Muscle layer of duodenum (tissue), 2 donors: ENCODE results near the gene LMTK2.

ENCODE experiments used
- H3K27ac ChIP-seq: one replicate; pipeline ENCODE4 v1.7.0; 2013; ENCODE audit warnings: mild to moderate bottlenecking, low read length
- H3K27me3 ChIP-seq: one replicate; pipeline ENCODE4 v1.7.0; 2013; ENCODE audit warnings: low read depth, mild to moderate bottlenecking, control low read depth, low read length
- H3K36me3 ChIP-seq, 2 donors: one replicate each; pipeline ENCODE4 v1.7.0; 2013; ENCODE audit warnings: low read length in 2 of 2, control low read depth in 1 of 2, mild to moderate bottlenecking in 1 of 2; ENCODE audit not compliant: insufficient read depth in 2 of 2, control insufficient read depth in 1 of 2
- H3K4me1 ChIP-seq, 2 donors: one replicate each; pipeline ENCODE4 v1.7.0; 2013; ENCODE audit warnings: low read length in 2 of 2, mild to moderate bottlenecking in 2 of 2, control low read depth in 1 of 2, moderate library complexity in 1 of 2; ENCODE audit not compliant: insufficient read depth in 2 of 2, control insufficient read depth in 1 of 2
- H3K4me3 ChIP-seq, 2 donors: one replicate each; pipeline ENCODE4 v1.7.0; 2013; ENCODE audit warnings: low read length in 2 of 2, low read depth in 1 of 2, mild to moderate bottlenecking in 1 of 2
- H3K9me3 ChIP-seq, 2 donors: one replicate each; pipeline ENCODE4 v1.7.0; 2013; ENCODE audit warnings: low read length in 2 of 2, control low read depth in 1 of 2, mild to moderate bottlenecking in 1 of 2; ENCODE audit not compliant: control insufficient read depth in 1 of 2
- donor health status: healthy.

The LMTK2 gene

DNA sequence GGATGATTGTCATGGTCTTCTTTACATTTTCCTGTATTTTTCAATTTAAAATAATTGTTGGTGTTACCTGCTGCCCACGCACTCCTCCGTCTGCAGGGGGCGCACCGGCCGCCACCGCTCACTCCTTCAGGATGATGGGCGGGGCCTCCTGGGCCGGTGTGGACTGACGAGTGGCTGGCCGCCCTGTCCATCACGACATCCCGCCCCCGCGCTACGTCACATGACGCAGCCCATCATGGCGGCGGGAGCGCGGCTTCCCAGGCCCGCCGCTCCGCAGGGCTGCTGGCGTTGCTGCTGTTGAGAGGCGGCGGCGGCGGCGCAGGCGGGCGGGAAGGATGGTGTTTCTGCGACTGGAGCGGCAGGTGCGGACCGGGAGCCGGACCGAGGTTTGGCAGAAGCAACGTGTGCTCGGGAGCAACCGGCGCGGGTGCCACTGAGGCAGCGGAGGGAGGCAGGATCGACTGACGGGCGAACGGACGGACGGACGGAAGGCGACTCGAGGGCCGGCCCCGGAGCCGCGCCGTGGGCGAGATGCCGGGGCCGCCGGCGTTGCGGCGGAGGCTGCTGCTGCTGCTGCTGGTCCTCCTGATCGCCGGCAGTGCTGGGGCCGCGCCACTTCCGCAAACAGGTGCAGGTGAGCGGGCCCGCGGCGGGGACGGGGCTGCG lies at the start of gene LMTK2:
TSS of gene LMTK2 (plus strand) at position 216 of the 666 bp plus-strand sequence. CDS start at position 532, 316 bp downstream.
- no peaks in the 10 kb centered on the region for H3K36me3 ChIP-seq
- peak within 1 kb of the TSS; percentile 49 for H3K27ac ChIP-seq
- H3K27me3 ChIP-seq = no peaks in the 10 kb centered on the region
- peak within 1 kb of the TSS; percentile 90 to 97 for H3K4me3 ChIP-seq
- peaks cover 0 to 6% of the 10 kb centered on the region in 2 donors for H3K9me3 ChIP-seq
- peaks cover 8 to 11% of the 10 kb centered on the region in 2 donors for H3K4me1 ChIP-seq

DNA sequence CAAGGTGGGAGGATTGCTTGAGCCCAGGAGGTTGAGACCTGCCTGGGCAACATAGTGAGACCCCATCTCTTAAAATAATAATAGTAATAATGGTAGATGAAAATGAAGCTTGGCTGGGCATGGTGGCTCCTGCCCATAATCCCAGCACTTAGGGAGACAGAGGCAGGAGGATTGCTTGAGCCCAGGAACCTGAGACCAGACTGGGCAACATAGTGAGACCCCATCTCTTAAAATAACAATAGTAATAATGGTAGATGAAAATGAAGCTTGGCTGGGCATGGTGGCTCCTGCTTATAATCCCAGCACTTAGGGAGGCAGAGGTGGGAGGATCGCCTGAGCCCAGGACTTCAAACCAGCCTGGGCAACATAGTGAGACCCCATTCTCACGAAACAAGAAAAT lies 49.5 kb upstream of the LMTK2 start:
- no peak overlapping the region for H3K4me3 ChIP-seq
- no peak overlapping the region for H3K27ac ChIP-seq
- H3K36me3 ChIP-seq = no peaks in the 10 kb centered on the region
- no peaks in the 10 kb centered on the region for H3K9me3 ChIP-seq
- no peaks in the 10 kb centered on the region for H3K27me3 ChIP-seq
- no peaks in the 10 kb centered on the region for H3K4me1 ChIP-seq

DNA sequence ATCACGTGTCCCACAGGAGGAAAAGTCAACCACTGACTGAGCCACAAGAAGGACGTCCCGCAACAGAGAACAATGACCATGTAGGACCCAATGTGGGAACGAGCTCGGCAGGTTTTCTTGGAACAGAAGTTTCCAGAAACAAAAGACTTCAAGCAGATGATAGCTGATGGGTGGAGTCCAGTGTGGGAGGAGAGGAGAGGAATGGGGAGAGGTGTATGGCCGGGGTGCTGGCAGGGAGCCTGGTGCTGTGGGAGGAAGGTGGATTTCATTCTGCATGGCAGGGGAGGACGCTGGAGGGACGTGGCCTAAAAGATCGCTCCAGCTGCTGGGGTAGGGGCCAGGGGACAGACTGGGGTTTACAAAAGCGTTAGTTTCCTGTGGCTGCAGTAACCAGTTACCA lies 48.5 kb upstream of the LMTK2 start:
- Histone ChIP-seq H3K4me1 (no peaks in the 10 kb centered on the region), H3K4me3 (no peak overlapping the region), H3K9me3 (peaks cover 0 to 4% of the 10 kb centered on the region in 2 donors), H3K27ac (no peak overlapping the region), H3K27me3 (no peaks in the 10 kb centered on the region), H3K36me3 (no peaks in the 10 kb centered on the region)

DNA sequence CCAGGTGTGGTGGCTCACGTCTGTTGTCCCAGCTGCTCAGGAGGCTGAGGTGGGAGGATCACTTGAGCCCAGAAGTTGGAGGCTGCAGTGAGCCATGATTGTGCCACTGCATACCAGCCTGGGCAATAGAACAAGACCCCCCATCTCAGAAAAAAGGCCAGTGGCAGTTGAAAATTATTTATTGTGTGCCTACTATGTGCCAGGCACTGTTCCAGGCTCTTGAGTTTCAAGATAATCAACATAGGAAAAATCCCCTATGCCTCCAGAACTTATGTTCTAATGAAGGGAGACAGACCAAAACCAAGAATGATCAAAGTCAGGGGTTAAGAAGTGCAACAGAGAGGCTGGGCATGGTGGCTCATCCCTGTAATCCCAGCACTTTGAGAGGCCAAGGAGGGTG lies 42.4 kb upstream of the LMTK2 start:
- H3K27me3 ChIP-seq = no peaks in the 10 kb centered on the region
- no peaks in the 10 kb centered on the region for H3K36me3 ChIP-seq
- H3K4me3 ChIP-seq = no peak overlapping the region
- no peaks in the 10 kb centered on the region for H3K4me1 ChIP-seq
- H3K9me3 ChIP-seq = peaks cover 0 to 5% of the 10 kb centered on the region in 2 donors
- H3K27ac ChIP-seq = no peak overlapping the region

DNA sequence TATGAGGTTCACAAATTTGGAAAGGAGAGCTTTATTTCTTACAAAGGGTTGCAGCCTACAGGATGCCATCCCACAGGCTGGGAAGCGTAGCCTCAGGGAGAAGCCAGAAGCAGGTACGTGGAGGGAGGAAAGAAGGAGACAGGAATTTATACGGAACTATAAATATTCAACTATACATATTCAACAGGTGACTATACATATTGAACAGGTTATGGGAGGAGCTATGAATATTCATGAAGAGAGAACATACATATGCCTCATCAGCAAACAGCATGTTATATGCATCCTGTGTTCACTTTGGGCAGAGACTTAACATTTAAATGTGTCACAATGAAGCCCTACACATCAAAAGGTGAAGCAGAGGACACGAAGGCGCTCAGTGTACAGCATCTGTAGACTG lies 40.5 kb upstream of the LMTK2 start:
- H3K4me3 ChIP-seq = no peak overlapping the region
- no peaks in the 10 kb centered on the region for H3K36me3 ChIP-seq
- H3K9me3 ChIP-seq = peaks cover 0 to 5% of the 10 kb centered on the region in 2 donors
- no peak overlapping the region for H3K27ac ChIP-seq
- no peaks in the 10 kb centered on the region for H3K4me1 ChIP-seq
- H3K27me3 ChIP-seq = no peaks in the 10 kb centered on the region

DNA sequence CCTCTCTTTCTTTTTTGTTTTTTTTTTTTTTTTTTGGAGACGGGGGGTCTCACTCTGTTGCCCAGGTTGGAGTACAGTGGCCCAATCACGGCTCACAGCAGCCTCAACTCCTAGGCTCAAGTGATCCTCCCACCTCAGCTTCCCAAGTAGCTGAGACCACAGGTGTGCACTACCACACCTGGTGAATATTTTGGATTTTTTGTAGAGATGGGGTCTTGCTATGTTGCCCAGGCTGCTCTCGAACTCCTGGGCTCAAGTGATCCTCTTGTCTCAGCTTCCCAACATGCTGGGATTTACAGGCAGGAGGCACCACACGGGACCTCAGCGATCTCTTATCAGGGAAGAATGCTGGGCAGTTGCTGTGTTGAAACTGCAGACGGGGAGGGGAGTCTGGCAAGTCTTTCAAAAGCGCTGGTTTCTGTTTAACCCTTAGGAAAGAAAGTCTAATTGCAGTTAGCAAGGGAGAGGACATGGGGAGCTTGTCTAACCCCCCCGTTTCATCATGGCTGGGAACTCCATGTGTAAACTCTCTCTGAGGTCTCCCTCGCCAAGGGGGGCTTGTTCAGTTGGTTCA lies 39.6 kb upstream of the LMTK2 start:
- peaks cover 0 to 5% of the 10 kb centered on the region in 2 donors for H3K9me3 ChIP-seq
- H3K27me3 ChIP-seq = no peaks in the 10 kb centered on the region
- H3K27ac ChIP-seq = no peak overlapping the region
- H3K4me3 ChIP-seq = no peak overlapping the region
- no peaks in the 10 kb centered on the region for H3K4me1 ChIP-seq
- no peaks in the 10 kb centered on the region for H3K36me3 ChIP-seq

DNA sequence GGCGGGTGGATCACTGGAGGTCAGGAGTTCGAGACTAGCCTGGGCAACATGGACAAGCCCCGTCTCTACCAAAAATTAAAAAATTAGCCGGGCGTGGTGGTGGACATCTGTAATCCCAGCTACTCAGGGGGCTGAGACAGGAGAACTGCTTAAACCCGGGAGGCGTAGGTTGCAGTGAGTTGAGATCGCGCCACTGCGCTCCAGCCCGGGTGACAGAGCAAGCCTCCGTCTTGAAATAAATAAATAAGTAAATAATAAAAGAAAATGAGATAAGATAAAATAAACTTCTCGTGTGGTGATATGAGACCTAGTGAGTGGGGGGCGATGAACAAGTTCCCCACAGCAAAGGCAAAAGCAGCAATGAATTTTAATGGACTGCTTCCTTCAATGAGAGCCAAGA lies 33.6 kb upstream of the LMTK2 start:
- Histone ChIP-seq H3K4me3 (no peak overlapping the region), H3K4me1 (no peaks in the 10 kb centered on the region), H3K9me3 (peaks cover 0 to 3% of the 10 kb centered on the region in 2 donors), H3K36me3 (no peaks in the 10 kb centered on the region), H3K27ac (no peak overlapping the region), H3K27me3 (no peaks in the 10 kb centered on the region)

DNA sequence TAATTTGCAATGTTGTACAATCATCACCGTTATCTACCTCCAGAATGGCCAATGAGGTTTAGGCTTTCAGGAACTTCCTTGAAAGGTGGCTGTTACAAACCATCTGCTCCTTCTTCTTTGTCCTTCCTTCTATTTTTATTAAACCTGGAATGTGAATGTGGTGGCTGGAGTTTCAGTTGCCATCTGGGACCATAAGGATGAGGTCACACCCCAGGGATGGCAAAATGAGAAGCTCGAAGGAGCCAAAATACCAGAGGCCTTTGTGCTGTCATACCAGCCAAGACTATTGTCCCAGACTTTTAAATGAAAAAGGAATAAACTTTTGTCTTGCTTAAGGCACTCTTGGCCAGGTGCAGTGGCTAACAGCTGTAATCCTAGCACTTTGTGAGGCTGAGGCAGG lies 30.9 kb upstream of the LMTK2 start:
- Histone ChIP-seq H3K36me3 (no peaks in the 10 kb centered on the region), H3K27ac (no peak overlapping the region), H3K4me3 (no peak overlapping the region), H3K4me1 (no peaks in the 10 kb centered on the region), H3K9me3 (peaks cover 0 to 3% of the 10 kb centered on the region in 2 donors), H3K27me3 (no peaks in the 10 kb centered on the region)

DNA sequence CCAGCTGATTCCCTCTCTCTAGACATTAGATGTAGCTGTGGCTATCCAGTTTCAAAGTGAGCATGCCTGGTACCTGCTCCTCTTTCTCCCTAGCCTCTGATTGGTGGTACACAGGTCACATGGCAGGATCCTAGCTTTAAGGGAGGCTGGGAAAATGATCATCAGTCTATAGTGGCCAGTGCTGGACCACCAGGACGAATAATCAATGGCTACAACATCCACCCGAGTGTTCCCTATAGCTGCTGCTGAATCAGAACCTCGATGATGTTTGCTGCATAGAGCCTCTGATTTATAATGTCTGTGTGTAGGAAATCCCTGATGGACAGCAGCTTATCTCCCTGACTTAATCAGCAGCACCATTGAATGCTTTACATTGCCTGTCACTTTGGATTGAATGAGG lies 28.9 kb upstream of the LMTK2 start:
- no peaks in the 10 kb centered on the region for H3K36me3 ChIP-seq
- no peak overlapping the region for H3K27ac ChIP-seq
- H3K4me3 ChIP-seq = no peak overlapping the region
- no peaks in the 10 kb centered on the region for H3K27me3 ChIP-seq
- peaks cover 0 to 3% of the 10 kb centered on the region in 2 donors for H3K9me3 ChIP-seq
- no peaks in the 10 kb centered on the region for H3K4me1 ChIP-seq

DNA sequence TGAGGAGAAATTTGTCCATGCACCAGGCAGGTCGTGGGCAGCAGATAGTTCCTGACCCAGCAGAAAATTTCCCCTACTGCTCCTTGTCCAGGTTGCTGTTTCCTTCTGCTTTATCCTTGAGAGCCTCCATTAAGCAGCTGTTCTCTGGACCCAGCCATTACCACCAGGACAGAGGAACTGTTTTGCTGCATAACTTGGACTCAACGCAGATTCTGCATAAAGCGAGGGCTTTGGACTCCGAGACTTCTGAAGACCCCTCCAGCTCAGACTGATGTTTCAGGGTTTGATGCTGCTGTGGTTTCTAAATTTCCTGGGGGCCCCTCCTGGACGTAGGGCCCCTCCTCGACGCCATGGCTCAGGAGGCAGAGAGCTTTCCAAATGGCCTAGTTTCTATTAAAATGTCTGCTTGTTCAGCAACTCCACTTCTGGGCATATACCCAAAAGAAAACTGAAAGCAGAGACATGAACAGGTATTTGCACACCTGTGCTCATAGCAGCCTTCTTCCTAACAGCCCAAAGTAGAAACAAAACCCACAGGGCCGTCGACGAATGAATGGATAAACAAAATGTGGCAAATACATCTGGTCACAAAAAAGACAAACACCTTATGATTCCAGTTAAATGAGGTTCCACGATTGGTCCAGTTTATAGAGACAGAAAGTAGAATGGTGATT lies 28.3 kb upstream of the LMTK2 start:
- Histone ChIP-seq H3K9me3 (peaks cover 0 to 3% of the 10 kb centered on the region in 2 donors), H3K27ac (no peak overlapping the region), H3K4me1 (no peaks in the 10 kb centered on the region), H3K27me3 (no peaks in the 10 kb centered on the region), H3K4me3 (no peak overlapping the region), H3K36me3 (no peaks in the 10 kb centered on the region)

DNA sequence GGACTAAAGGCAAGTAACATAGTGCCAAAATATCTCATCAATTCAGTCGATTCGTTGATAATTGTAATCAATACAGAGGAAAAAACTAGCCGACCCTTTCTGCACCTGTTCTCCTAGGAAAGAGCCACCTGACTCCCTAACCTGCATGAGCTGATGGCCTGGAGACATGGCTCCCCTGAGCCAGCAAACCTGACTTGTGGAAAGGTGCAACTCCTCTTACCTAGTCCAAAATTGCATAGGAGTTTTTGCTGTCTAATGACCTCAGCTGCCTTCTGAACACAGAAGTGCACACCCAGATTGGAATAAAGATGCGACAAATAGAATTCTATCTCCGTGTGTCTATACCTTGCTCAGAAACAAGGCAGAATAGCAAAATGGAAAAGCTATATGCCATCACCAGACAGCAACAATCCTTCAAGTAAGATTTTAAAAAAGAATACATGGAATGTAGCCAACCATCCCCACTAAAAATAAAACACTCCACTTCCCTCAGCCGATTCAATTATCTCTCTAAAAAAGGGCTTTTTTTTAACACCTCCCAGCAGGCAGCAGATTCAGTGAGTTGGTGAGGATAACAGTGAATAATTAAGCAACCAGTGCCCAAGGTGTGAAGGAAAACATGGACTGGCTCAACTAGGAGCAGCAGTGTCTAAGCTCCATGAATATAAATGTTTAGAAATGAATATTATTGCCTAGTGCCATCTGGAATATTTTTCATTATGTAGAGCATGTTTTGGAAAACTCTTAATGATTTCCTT lies 26.6 kb upstream of the LMTK2 start:
- H3K9me3 ChIP-seq = peaks cover 0 to 3% of the 10 kb centered on the region in 2 donors
- no peaks in the 10 kb centered on the region for H3K27me3 ChIP-seq
- no peaks in the 10 kb centered on the region for H3K4me1 ChIP-seq
- no peaks in the 10 kb centered on the region for H3K36me3 ChIP-seq
- H3K4me3 ChIP-seq = no peak overlapping the region
- no peak overlapping the region for H3K27ac ChIP-seq
